Muscle layer of colon (tissue), 2 donors: Measurements from ENCODE around the gene SMC3.

Experiments used
- H3K27ac ChIP-seq: one replicate; pipeline ENCODE4 v1.7.0; 2013; ENCODE audit warnings: low read depth, mild to moderate bottlenecking, low read length, moderate library complexity
- H3K27me3 ChIP-seq, 2 donors: one replicate each; pipeline ENCODE4 v1.7.0; 2013; ENCODE audit warnings: low read length in 2 of 2, mild to moderate bottlenecking in 2 of 2; ENCODE audit not compliant: insufficient read depth in 2 of 2, control insufficient read depth in 1 of 2
- H3K36me3 ChIP-seq: one replicate; pipeline ENCODE4 v1.7.0; 2013; ENCODE audit warnings: mild to moderate bottlenecking, low read length; ENCODE audit not compliant: insufficient read depth
- H3K4me1 ChIP-seq: one replicate; pipeline ENCODE4 v1.7.0; 2013; ENCODE audit warnings: mild to moderate bottlenecking, low read length; ENCODE audit not compliant: insufficient read depth
- H3K4me3 ChIP-seq, 2 donors: one replicate each; pipeline ENCODE4 v1.7.0; 2013; ENCODE audit warnings: low read length in 2 of 2, low read depth in 1 of 2, mild to moderate bottlenecking in 1 of 2, moderate library complexity in 1 of 2
- H3K9ac ChIP-seq: one replicate; pipeline ENCODE4 v1.7.0; 2013; ENCODE audit warnings: low read length
- H3K9me3 ChIP-seq: one replicate; pipeline ENCODE4 v1.7.0; 2013; ENCODE audit warnings: mild to moderate bottlenecking, low read length
- donor health status: abdominal sarcoma.
- donor health status: Adenocarcinoma of cecum.

SMC3 gene

GRCh38 chr10:110642204-110643034 is 74.9 kb downstream of the SMC3 start:
- Histone ChIP-seq H3K27me3 (peaks cover 6 to 34% of the 10 kb centered on the region in 2 donors), H3K4me1 (peaks cover 19% of the 10 kb centered on the region), H3K9me3 (no peaks in the 10 kb centered on the region), H3K36me3 (no peaks in the 10 kb centered on the region), H3K4me3 (no peak overlapping the region), H3K27ac (no peak overlapping the region), H3K9ac (no peak overlapping the region)

GRCh38 chr10:110643035-110643652 is 75.6 kb downstream of the SMC3 start:
- H3K36me3 ChIP-seq = no peaks in the 10 kb centered on the region
- peak overlapping the region; percentile 69 for H3K27ac ChIP-seq
- H3K4me3 ChIP-seq = peak overlapping the region; percentile 33 to 58
- H3K4me1 ChIP-seq = peaks cover 17% of the 10 kb centered on the region
- H3K9me3 ChIP-seq = no peaks in the 10 kb centered on the region
- H3K9ac ChIP-seq = no peak overlapping the region
- peaks cover 6 to 34% of the 10 kb centered on the region in 2 donors for H3K27me3 ChIP-seq

DNA sequence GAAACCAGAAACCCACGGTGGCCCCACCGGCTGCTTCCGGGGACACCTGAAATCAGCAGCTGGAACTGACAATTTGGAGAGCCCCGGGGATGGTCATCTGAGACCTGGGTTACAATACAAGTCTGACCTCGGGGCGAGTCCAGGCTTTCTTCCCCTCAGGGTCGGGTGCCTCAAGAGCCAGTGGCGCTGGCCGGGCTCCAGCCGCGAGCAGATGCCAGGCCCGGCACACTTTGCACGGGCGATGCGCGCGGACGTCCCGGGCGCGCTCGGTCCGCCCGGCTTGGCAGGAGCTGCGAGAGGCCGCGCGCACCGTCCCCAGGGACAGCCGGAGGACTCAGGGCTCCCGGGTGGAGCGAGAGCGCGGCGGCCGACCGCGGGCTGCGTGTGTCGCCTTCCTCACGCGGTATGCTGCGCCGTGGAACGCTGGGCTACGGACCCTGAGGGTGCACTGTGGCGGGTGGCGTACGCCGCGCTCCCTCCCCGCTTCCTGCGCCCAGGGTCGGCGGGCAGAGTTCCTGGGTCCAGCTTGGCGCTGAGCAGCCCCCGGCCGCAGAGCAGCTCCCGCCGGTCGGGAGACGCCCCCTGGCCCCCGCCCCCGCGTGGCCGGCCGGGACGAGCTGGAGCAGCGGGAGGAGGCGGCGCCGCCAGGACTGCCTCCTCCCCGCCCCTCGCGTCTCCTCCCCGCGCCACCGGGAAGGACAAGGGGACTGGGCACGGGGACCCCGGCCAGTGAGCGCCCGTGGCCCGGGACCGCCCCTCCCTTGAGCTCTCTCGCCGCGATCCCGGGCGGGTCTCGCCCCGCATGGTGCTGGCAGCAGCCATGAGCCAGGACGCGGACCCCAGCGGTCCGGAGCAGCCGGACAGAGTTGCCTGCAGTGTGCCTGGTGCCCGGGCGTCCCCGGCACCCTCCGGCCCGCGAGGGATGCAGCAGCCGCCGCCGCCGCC is 76.4 kb downstream of the SMC3 start, which contains the start of gene RBM20:
Gene RBM20 (plus strand): TSS at position 684 of the 945 bp plus-strand sequence. CDS start 119 bp downstream, at position 803.
- no peaks in the 10 kb centered on the region for H3K9me3 ChIP-seq
- H3K4me1 ChIP-seq = peaks cover 17% of the 10 kb centered on the region
- H3K36me3 ChIP-seq = no peaks in the 10 kb centered on the region
- peak within 1 kb of the TSS; percentile 69 for H3K27ac ChIP-seq
- peak within 1 kb of the TSS; percentile 31 for H3K9ac ChIP-seq
- H3K4me3 ChIP-seq = peak within 1 kb of the TSS; percentile 44 to 58
- H3K27me3 ChIP-seq = peaks cover 6 to 34% of the 10 kb centered on the region in 2 donors

DNA sequence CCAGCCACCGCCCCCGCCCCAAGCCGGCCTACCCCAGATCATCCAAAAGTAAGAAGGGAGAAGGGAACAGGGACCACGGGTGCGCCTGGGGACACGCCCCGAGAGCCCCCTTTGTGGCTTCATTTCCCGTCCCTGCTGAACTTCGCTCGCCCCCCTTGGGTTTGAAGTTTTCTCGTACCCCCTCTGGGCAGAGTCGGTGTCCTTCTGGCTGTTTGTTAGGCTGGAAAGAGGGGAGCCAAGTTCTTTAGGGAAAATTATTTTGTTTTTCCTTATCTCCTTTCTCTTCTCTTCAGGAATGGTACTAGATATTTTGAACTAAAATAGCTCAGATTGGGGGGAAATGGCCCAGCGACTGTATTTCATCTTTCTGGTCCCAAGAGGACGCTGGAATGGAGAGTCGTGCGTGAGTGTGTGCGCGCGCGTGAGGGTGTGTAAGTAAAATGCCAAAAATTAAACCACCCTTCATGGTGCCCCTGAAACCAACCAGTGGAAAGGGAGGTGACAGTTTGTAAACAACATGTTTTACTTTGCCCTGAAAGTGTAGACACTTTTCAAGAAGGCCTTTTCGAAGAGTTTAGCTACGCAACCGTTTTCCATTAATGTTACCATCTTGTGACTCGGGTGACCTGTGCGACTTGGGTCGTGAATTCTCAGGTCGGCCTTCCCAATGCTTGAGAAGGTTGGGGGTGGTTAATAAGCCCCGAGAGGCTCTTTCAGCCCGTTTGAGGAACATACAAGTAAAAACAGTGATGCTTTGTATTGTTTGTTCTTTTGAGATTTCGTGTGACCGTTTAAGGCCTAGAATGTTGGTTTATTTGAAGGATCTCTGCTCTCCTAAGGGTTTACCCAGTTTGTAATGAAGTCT is 77.3 kb downstream of the SMC3 start:
- Histone ChIP-seq H3K4me1 (peaks cover 19% of the 10 kb centered on the region), H3K27ac (peak overlapping the region; percentile 69), H3K4me3 (peak overlapping the region; percentile 44 to 58), H3K9ac (peak overlapping the region; percentile 31), H3K9me3 (no peaks in the 10 kb centered on the region), H3K36me3 (no peaks in the 10 kb centered on the region), H3K27me3 (peaks cover 6 to 34% of the 10 kb centered on the region in 2 donors)

- Histone ChIP-seq H3K27ac (no peak overlapping the region), H3K9ac (no peak overlapping the region), H3K4me3 (no peak overlapping the region), H3K36me3 (no peaks in the 10 kb centered on the region), H3K9me3 (no peaks in the 10 kb centered on the region), H3K4me1 (peaks cover 13% of the 10 kb centered on the region), H3K27me3 (peaks cover 6 to 34% of the 10 kb centered on the region in 2 donors)
These were observed 79.1 kb downstream of the SMC3 start for GRCh38 chr10:110646417-110647135.

- Histone ChIP-seq H3K27ac (no peak overlapping the region), H3K4me3 (no peak overlapping the region), H3K27me3 (peaks cover 6 to 34% of the 10 kb centered on the region in 2 donors), H3K9ac (no peak overlapping the region), H3K36me3 (no peaks in the 10 kb centered on the region), H3K9me3 (no peaks in the 10 kb centered on the region), H3K4me1 (peaks cover 13% of the 10 kb centered on the region)
These were observed 79.6 kb downstream of the SMC3 start for GRCh38 chr10:110647136-110647430.

DNA sequence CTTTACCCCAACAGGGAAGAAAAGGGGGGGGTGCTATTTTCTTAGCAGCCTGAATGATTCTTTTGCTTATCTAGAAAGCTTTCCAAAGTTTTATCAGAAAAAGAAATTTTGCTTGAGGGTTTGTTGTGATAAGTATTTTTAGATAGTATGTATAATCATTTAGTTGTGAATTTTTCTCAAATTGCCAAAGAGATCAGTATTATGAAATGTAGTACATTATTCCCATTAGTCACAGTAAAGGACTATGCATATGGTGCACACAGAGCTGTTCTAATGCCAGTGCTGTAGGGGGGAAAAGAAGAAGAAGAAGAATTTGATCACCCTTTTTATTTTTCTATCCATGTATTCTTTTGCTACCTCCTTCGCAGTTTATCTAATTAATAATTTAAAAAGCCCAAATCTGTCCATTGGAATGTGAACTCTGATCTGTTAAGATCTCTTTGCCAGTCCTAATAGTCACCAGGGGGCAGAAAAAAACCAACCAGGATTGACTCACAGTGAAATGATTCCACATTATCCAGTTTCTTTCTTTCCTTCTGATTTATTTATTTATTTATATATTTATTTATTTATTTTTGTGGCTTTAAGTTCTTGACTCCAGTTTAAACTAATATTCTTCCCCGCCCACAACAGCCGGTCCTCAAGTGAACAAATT is 81.3 kb downstream of the SMC3 start:
- Histone ChIP-seq H3K9me3 (no peaks in the 10 kb centered on the region), H3K4me3 (no peak overlapping the region), H3K36me3 (no peaks in the 10 kb centered on the region), H3K4me1 (peaks cover 5% of the 10 kb centered on the region), H3K27ac (no peak overlapping the region), H3K9ac (no peak overlapping the region), H3K27me3 (peaks cover 0 to 24% of the 10 kb centered on the region in 2 donors)

DNA sequence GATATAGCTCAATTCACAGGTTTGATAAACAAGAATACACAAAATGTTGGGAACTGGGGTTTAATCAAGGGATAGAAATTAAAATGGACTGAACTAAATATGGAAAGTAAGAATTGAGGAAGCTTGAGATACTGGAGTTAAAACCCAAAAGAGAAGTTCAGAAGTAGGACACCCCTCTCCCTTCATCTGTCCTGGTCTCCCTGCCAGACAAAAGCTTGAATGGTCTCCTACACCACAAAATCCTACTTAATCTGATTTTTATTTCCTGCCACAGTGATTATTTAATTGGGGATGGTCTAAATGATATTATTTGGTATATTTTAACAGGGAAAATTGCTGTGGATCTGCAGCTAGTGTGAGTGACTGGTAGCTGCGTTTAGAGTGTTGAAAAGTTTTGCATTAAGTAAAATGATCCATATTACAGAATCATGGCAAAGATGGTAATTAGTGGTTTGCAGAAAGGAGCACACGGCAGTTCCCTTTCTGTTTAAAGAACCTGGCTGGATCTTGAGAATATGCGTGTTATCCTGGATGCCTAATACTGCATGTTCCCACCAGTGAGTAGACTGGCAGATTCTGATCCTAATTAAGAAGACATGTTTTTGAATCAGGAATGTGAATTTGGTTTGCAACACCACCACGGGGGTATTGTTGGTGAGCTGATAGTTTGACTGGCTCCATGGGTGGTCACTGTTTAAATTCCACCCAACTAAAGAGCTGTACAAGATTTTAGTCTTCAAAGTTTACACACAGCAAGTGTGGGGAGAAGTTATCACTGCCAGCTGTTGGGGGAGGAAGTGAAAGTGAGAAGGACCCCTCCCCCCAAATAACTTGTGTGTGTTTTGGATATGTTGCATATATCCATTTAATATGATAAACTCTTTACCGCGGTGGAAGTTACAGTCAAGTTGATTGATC is 82.1 kb downstream of the SMC3 start:
- H3K27ac ChIP-seq = no peak overlapping the region
- no peak overlapping the region for H3K9ac ChIP-seq
- H3K4me3 ChIP-seq = no peak overlapping the region
- H3K9me3 ChIP-seq = no peaks in the 10 kb centered on the region
- H3K27me3 ChIP-seq = peaks cover 0 to 16% of the 10 kb centered on the region in 2 donors
- no peaks in the 10 kb centered on the region for H3K36me3 ChIP-seq
- H3K4me1 ChIP-seq = peaks cover 10% of the 10 kb centered on the region

GRCh38 chr10:110650265-110650668 is 82.8 kb downstream of the SMC3 start:
- Histone ChIP-seq H3K36me3 (no peaks in the 10 kb centered on the region), H3K4me3 (no peak overlapping the region), H3K9me3 (no peaks in the 10 kb centered on the region), H3K9ac (no peak overlapping the region), H3K4me1 (peaks cover 13% of the 10 kb centered on the region), H3K27me3 (peaks cover 0 to 9% of the 10 kb centered on the region in 2 donors), H3K27ac (no peak overlapping the region)
